Ramos (cell line): Measurements from ENCODE around the gene TAGAP.

ENCODE experiments used
- in situ Hi-C: fragments of 300-500 bp; cut with MboI; formaldehyde crosslinking; loops from one replicate; pipeline ENCODE4 v1.14.3; 2022; ENCODE audit warnings: low sequenced_read_pairs; ENCODE audit not compliant: unreplicated experiment

TAGAP gene

DNA sequence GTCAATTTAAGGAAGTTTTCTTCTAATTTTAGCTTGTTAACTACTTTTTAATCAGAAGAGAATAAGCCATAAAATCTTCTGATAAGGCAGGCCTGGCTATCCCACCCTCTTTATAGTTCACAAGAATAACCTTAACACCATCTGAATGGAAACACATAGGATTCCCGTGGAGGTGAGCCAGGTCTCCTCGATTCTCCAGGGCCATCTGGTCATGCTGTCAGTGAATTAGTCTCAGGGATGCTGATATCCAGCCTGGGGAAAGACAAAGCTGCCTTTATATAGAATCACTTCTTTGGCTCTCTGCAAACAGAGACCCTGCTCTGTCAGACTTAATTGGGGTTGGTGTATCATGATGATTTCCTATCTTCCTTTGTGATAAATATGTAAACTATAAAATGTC is 30.1 kb upstream of the TAGAP start:
- in situ Hi-C loops = loop anchor here (25.0 kb wide), 1 partner anchor 1513 kb away; no protein-coding TSS in a partner anchor

- in situ Hi-C loops = no loop called here
These were observed 29.4 kb upstream of the TAGAP start for GRCh38 chr6:159074120-159074684.

- in situ Hi-C loops = no loop called here
These were observed 27.3 kb upstream of the TAGAP start for GRCh38 chr6:159071843-159072769.

DNA sequence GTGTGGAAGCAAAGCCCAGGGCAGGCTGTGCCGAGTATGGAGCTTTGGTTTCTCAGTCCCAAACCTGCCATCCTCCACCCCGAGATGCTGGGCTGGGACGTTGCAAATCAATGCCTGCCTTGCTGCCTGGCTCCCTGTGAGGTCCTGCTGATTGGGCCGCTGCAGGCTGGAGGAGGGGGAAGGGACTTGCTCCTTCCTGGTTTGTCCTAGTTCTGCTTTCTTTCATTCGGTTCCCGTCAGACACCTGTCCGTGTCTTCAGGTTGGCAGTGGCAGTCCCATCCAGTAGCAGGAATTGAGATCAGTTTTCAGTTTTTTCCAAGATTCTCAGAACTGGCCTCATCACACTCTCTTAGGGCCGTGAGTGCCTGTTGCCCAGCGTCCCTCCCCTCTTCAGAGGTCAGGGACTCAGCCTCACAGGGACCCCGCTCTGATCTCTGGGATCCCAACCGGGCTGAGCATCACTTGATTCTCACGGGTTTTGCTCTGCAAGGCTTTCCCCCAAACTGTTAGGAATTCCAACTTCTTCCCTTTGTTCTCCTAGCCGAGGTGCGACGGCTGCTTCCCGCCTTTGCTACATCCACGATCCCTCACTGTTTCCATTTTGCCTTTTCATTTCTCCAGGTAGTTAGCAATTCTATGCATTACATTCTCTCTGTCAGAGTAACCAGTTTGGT is 24.2 kb upstream of the TAGAP start:
- in situ Hi-C loops = no loop called here

DNA sequence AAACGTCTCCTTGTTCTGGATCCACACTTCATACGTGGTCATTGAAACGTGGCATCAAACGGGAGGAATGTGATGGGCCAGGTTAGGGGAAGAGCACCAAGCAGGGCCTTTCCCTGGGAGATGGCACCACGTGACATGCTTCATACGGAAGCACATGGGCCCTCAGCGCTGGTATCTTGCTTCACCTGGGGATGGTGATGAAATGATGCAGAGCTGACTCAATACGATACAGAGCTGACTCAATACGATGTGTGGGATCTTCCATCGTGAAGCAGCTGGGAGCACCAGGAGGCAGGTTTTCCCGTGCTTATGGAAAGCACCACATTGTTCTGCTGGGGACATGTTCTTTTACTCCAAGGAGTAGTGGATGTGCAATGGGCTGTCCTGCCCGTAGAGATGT is 22.5 kb upstream of the TAGAP start:
- in situ Hi-C loops = no loop called here

DNA sequence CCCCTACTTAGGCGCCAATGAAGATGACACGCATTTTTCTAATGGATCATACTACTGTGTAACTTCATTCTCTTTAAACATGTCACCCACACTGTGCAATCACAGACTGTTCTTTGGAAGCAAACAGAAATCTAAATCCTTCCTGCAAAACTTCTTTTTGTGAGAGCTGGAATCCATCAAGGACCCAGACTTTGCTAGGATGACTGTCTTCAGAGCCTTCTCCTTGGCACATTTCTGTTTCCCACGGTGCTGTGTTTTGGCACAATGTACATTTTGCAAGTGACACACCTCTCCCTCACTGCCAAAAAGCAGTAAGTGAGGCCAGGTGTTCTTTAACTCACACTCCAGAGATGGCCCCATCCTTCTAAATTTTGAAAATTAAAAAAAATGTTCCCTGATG is 21.7 kb upstream of the TAGAP start:
- in situ Hi-C loops = no loop called here

- in situ Hi-C loops = no loop called here
These were observed 21.1 kb upstream of the TAGAP start for GRCh38 chr6:159065759-159066329.

- in situ Hi-C loops = no loop called here
These were observed 20.3 kb upstream of the TAGAP start for GRCh38 chr6:159065091-159065490.

GRCh38 chr6:159064477-159064876 is 19.7 kb upstream of the TAGAP start:
- in situ Hi-C loops = no loop called here

GRCh38 chr6:159063549-159063948 is 18.8 kb upstream of the TAGAP start:
- in situ Hi-C loops = no loop called here

- in situ Hi-C loops = no loop called here
These were observed 18.2 kb upstream of the TAGAP start for GRCh38 chr6:159062976-159063375.

GRCh38 chr6:159062564-159062945 is 17.8 kb upstream of the TAGAP start:
- in situ Hi-C loops = no loop called here

- in situ Hi-C loops = no loop called here
These were observed 17.2 kb upstream of the TAGAP start for GRCh38 chr6:159061805-159062563.

DNA sequence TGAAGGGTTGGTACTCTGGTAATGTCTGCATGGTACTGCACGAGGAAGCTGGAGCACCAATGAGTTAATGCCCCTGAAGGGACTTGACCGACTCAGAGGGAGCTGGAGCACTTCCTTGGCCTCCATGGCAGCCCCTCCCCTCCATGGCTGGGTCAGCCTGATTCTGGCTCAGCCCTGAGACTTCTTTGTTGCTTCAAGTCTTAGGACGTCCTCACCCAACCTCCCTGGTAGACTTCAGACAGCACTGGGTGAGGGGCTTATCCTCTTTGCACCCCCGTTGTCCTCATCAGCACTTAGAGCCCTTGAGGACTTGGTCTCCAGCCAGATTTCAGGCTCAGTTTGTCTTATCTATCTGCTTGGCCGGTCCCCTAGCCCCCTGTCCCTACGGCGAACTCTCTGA is 16.4 kb upstream of the TAGAP start:
- in situ Hi-C loops = no loop called here

- in situ Hi-C loops = no loop called here
These were observed 15.2 kb upstream of the TAGAP start for GRCh38 chr6:159059885-159060506.

DNA sequence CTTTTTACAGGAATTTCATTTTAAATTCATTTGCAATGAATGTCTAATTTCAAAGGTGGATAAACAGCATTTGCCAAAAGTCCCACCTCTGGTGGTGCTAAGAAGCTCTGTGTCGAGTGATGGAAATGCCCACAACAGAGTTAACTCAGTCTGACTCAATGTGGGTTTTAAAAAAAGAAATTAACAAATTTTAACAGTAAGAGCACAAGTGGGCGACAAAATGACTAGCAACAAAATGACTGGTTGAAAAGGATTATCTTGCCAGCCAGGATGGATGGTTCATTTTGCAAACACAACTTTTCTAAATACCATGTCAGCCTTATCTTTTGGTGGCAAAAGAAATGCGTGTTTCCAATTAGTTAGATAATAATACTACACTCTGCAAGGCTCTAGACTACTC is 14.3 kb upstream of the TAGAP start:
- in situ Hi-C loops = no loop called here

GRCh38 chr6:159056899-159057298 is 12.1 kb upstream of the TAGAP start:
- in situ Hi-C loops = no loop called here

DNA sequence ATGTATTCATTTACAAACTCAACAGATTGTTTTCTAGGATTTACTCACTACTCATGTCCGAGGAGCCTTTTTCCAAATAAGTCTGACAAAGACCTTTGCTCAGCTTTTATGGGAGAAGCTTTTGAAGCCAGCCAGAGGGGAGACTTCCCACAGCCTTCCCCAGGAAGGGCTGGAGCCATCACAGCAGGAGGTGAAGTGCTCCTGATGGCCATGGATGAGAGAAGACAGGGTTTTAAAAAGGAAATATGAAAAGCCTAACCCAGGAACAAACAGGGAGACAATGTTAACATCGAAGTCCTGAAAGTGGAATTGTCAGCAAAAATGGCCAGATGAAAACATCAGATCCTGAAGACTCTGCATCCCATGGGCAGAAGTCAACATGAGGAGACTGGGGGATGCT is 11.6 kb upstream of the TAGAP start:
- in situ Hi-C loops = no loop called here

- in situ Hi-C loops = no loop called here
These were observed 11.2 kb upstream of the TAGAP start for GRCh38 chr6:159056003-159056402.
